Caco-2 (cell line): Measurements from ENCODE around the gene DOCK10. TPM values are rescaled to one million over a fixed set of nuclear protein-coding genes. Genes with fewer than 3 reads are reported as not detected.

Experiments used
- BruUV-seq: library from RNA; stranded (reverse); fragments of 400-500 nt; replicated peaks from 2 replicates; lab custom pipeline; 2021; lab: Mats Ljungman, UMichigan
- CTCF ChIA-PET: fragments of 300-600 bp; sonication (Branson Sonifier 250); formaldehyde crosslinking; loops from one replicate; lab custom pipeline; 2022; ENCODE audit warnings: antibody characterized with exemption; lab: Charles Lee
- POLR2A ChIA-PET: fragments of 300-600 bp; sonication (Branson Sonifier 250); formaldehyde crosslinking; loops from one replicate; lab custom pipeline; 2022; ENCODE audit warnings: antibody characterized with exemption; lab: Charles Lee
- DNase-seq, 2 experiments: peaks; one replicate each; pipeline versions ENCODE4 v3.0.0 to v3.0.0-alpha.2; 2020 to 2022
- H3K27me3 ChIP-seq: replicated peaks from 2 replicates; pipeline ENCODE4 v1.6.0; 2011; ENCODE audit warnings: low read length; ENCODE audit not compliant: control insufficient read depth, insufficient read depth
- H3K36me3 ChIP-seq: 2 replicates; pipeline ENCODE4 v1.5.1; 2011; ENCODE audit warnings: low read length; ENCODE audit not compliant: control insufficient read depth, insufficient read depth
- H3K4me1 ChIP-seq: fragments of 250-450 bp; sonication (Bioruptor Pico); 2 replicates; pipeline ENCODE4 v1.5.1; 2020; ENCODE audit warnings: mild to moderate bottlenecking
- H3K4me3 ChIP-seq: 2 replicates; pipeline ENCODE4 v1.5.1; 2011; ENCODE audit warnings: low read depth, mild to moderate bottlenecking, control low read depth, low read length
- H3K9me3 ChIP-seq: fragments of 250-450 bp; sonication (Bioruptor Pico); 2 replicates; pipeline ENCODE4 v1.5.1; 2020; ENCODE audit warnings: mild to moderate bottlenecking, moderate library complexity
- H3K27ac Mint-ChIP-seq: one replicate; pipeline ENCODE4 v1.8.0; 2022; ENCODE audit warnings: mixed read lengths; ENCODE audit not compliant: unreplicated experiment
- H3K27me3 Mint-ChIP-seq: one replicate; pipeline ENCODE4 v1.8.0; 2022; ENCODE audit warnings: mixed read lengths; ENCODE audit not compliant: insufficient read depth, unreplicated experiment
- H3K36me3 Mint-ChIP-seq: one replicate; pipeline ENCODE4 v1.8.0; 2022; ENCODE audit warnings: mild to moderate bottlenecking, mixed read lengths; ENCODE audit not compliant: insufficient read depth, unreplicated experiment
- H3K4me1 Mint-ChIP-seq: one replicate; pipeline ENCODE4 v1.8.0; 2022; ENCODE audit warnings: low read depth, mixed read lengths; ENCODE audit not compliant: unreplicated experiment
- H3K4me3 Mint-ChIP-seq: one replicate; pipeline ENCODE4 v1.8.0; 2022; ENCODE audit warnings: mild to moderate bottlenecking, moderate library complexity, mixed read lengths; ENCODE audit not compliant: unreplicated experiment
- H3K9me3 Mint-ChIP-seq: one replicate; pipeline ENCODE4 v1.8.0; 2022; ENCODE audit warnings: mixed read lengths; ENCODE audit not compliant: unreplicated experiment
- CTCF ChIP-seq, 2 experiments: fragments of 200-600 bp in 1 of 2; IDR thresholded peaks; 1 replicate in 1 of 2; 2 replicates in 1 of 2; pipeline versions ENCODE4 v1.5.1 to v1.8.0; 2011 to 2022; ENCODE audit warnings: antibody characterized with exemption in 1 of 2, control low read depth in 1 of 2, inconsistent platforms in 1 of 2, low read depth in 1 of 2, low read length in 1 of 2, mild to moderate bottlenecking in 1 of 2, moderate library complexity in 1 of 2; ENCODE audit not compliant: insufficient read depth in 1 of 2, severe bottlenecking in 1 of 2, unreplicated experiment in 1 of 2
- intact Hi-C: fragments of 100-400 bp; cut with micrococcal nuclease; formaldehyde crosslinking; loops from one replicate; pipeline ENCODE4 v1.10.0; 2022; ENCODE audit not compliant: unreplicated experiment
- total RNA-seq: library from RNA; stranded (reverse); gene quantifications from 2 replicates; pipeline ENCODE4 v1.2.3, GENCODE V29; 2022

The DOCK10 gene
- total RNA-seq, 1 experiment from 2014 or later: not detected

- Histone ChIP-seq H3K36me3 (no peaks in the 10 kb centered on the region), H3K4me3 (no peak overlapping the region), H3K4me1 (no peaks in the 10 kb centered on the region), H3K9me3 (no peaks in the 10 kb centered on the region), H3K27me3 (no peaks in the 10 kb centered on the region)
- no peak overlapping the region for H3K4me3 Mint-ChIP-seq
- H3K4me1 Mint-ChIP-seq: peaks cover 7% of the 10 kb centered on the region
- H3K27ac Mint-ChIP-seq: no peak overlapping the region
- ChIA-PET CTCF (no interaction called here), POLR2A (no interaction called here)
- no peaks in the 10 kb centered on the region for H3K9me3 Mint-ChIP-seq
- intact Hi-C loops: loop anchor here (5.0 kb wide), 2 partner anchors 122 to 327 kb away; no protein-coding TSS in a partner anchor
- BruUV-seq: no TSS peak
- TF ChIP-seq CTCF (IDR thresholded peaks at IDR 0.05; ENCODE audit: insufficient read depth in 1 of 2, low read depth in 1 of 2, low read length in 1 of 2, severe bottlenecking in 1 of 2, unreplicated experiment in 1 of 2): no peak
- no peaks in the 10 kb centered on the region for H3K27me3 Mint-ChIP-seq
- no peak for DNase-seq
- no peaks in the 10 kb centered on the region for H3K36me3 Mint-ChIP-seq
These were observed 267.5 kb downstream of the DOCK10 start for GRCh38 chr2:224774735-224775134.

GRCh38 chr2:224772494-224772893 lies 269.8 kb downstream of the DOCK10 start:
- no peaks in the 10 kb centered on the region for H3K9me3 ChIP-seq
- H3K9me3 Mint-ChIP-seq: no peaks in the 10 kb centered on the region
- ChIA-PET CTCF (interaction anchor here (0.8 kb wide), 1 partner anchor 23 kb away, joined by 3 read pairs; no protein-coding TSS in a partner anchor), POLR2A (no interaction called here)
- no TSS peak for BruUV-seq
- no peak for TF ChIP-seq CTCF (IDR thresholded peaks at IDR 0.05; ENCODE audit: insufficient read depth in 1 of 2, low read depth in 1 of 2, low read length in 1 of 2, severe bottlenecking in 1 of 2, unreplicated experiment in 1 of 2)
- peaks cover 7% of the 10 kb centered on the region for H3K4me1 Mint-ChIP-seq
- no peaks in the 10 kb centered on the region for H3K36me3 Mint-ChIP-seq
- H3K4me3 Mint-ChIP-seq: no peak overlapping the region
- no peak overlapping the region for H3K27ac Mint-ChIP-seq
- no peak overlapping the region for H3K4me3 ChIP-seq
- no peaks in the 10 kb centered on the region for H3K4me1 ChIP-seq
- no peak for DNase-seq
- no peaks in the 10 kb centered on the region for H3K36me3 ChIP-seq
- intact Hi-C loops: no loop called here
- H3K27me3 ChIP-seq: no peaks in the 10 kb centered on the region
- H3K27me3 Mint-ChIP-seq: no peaks in the 10 kb centered on the region

- POLR2A ChIA-PET: no interaction called here
- no TSS peak for BruUV-seq
- no peaks in the 10 kb centered on the region for H3K4me1 ChIP-seq
- Mint-ChIP-seq H3K27me3 (no peaks in the 10 kb centered on the region), H3K27ac (no peak overlapping the region), H3K4me3 (no peak overlapping the region), H3K4me1 (no peaks in the 10 kb centered on the region), H3K36me3 (no peaks in the 10 kb centered on the region), H3K9me3 (no peaks in the 10 kb centered on the region)
- H3K36me3 ChIP-seq: no peaks in the 10 kb centered on the region
- intact Hi-C loops: no loop called here
- no peak for DNase-seq
- no peaks in the 10 kb centered on the region for H3K27me3 ChIP-seq
- no peak overlapping the region for H3K4me3 ChIP-seq
- H3K9me3 ChIP-seq: no peaks in the 10 kb centered on the region
- CTCF ChIA-PET: no interaction called here
- no peak for TF ChIP-seq CTCF (IDR thresholded peaks at IDR 0.05; ENCODE audit: insufficient read depth in 1 of 2, low read depth in 1 of 2, low read length in 1 of 2, severe bottlenecking in 1 of 2, unreplicated experiment in 1 of 2)
These were observed 272.8 kb downstream of the DOCK10 start for GRCh38 chr2:224769489-224769888.
